ENCODE measurements around the gene MAPT. TPM values are rescaled to one million over a fixed set of nuclear protein-coding genes. Genes with fewer than 3 reads are reported as not detected.
"Not testable (repeated sequence)": the region's sequence is repeated elsewhere in the genome, so short reads cannot be mapped to it uniquely, and the experiment has no call there.

The MAPT gene
- total RNA-seq, 1 experiment from 2014 or later = 8.3 TPM

DNA sequence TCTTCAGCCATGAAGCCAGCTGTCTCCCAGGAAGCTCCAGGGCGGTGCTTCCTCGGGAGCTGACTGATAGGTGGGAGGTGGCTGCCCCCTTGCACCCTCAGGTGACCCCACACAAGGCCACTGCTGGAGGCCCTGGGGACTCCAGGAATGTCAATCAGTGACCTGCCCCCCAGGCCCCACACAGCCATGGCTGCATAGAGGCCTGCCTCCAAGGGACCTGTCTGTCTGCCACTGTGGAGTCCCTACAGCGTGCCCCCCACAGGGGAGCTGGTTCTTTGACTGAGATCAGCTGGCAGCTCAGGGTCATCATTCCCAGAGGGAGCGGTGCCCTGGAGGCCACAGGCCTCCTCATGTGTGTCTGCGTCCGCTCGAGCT, 118.8 kb downstream of the MAPT start:
- H3K27ac ChIP-seq (ENCODE audit: low read depth, low read length, poor library complexity, severe bottlenecking) = peak overlapping the region; percentile 10
- no peaks in the 10 kb centered on the region for H3K36me3 ChIP-seq (ENCODE audit: insufficient read depth, low read length, poor library complexity, severe bottlenecking)
- H3K27me3 ChIP-seq (replicated peaks; ENCODE audit: insufficient read depth, low read depth, low read length, poor library complexity) = no peaks in the 10 kb centered on the region
- intact Hi-C loops (cut with micrococcal nuclease; ENCODE audit: unreplicated experiment) = no loop called here
- TF ChIP-seq, protein P1, sequence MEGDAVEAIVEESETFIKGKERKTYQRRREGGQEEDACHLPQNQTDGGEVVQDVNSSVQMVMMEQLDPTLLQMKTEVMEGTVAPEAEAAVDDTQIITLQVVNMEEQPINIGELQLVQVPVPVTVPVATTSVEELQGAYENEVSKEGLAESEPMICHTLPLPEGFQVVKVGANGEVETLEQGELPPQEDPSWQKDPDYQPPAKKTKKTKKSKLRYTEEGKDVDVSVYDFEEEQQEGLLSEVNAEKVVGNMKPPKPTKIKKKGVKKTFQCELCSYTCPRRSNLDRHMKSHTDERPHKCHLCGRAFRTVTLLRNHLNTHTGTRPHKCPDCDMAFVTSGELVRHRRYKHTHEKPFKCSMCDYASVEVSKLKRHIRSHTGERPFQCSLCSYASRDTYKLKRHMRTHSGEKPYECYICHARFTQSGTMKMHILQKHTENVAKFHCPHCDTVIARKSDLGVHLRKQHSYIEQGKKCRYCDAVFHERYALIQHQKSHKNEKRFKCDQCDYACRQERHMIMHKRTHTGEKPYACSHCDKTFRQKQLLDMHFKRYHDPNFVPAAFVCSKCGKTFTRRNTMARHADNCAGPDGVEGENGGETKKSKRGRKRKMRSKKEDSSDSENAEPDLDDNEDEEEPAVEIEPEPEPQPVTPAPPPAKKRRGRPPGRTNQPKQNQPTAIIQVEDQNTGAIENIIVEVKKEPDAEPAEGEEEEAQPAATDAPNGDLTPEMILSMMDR (conservative IDR thresholded peaks at IDR 0.05; ENCODE audit: low read depth, low read length) = no peak
- TF ChIP-seq EZH2 (IDR thresholded peaks at IDR 0.05; ENCODE audit: borderline replicate concordance, low read depth, low read length, poor library complexity, severe bottlenecking) = no peak
- peaks cover 11% of the 10 kb centered on the region for H3K4me1 ChIP-seq (ENCODE audit: insufficient read depth, low read length, poor library complexity, severe bottlenecking)
- DNase-seq (ENCODE audit: low spot score) = no peak
- no TSS peak for BruUV-seq (replicated peaks)
- CTCF ChIA-PET = no interaction called here
- no peaks in the 10 kb centered on the region for H3K9me3 ChIP-seq (ENCODE audit: low read depth, low read length, poor library complexity, severe bottlenecking)
- no peak overlapping the region for H3K4me3 ChIP-seq (ENCODE audit: low read depth, low read length, poor library complexity, severe bottlenecking)
- POLR2A ChIA-PET (ENCODE audit: low non-redundant PET) = no interaction called here

DNA sequence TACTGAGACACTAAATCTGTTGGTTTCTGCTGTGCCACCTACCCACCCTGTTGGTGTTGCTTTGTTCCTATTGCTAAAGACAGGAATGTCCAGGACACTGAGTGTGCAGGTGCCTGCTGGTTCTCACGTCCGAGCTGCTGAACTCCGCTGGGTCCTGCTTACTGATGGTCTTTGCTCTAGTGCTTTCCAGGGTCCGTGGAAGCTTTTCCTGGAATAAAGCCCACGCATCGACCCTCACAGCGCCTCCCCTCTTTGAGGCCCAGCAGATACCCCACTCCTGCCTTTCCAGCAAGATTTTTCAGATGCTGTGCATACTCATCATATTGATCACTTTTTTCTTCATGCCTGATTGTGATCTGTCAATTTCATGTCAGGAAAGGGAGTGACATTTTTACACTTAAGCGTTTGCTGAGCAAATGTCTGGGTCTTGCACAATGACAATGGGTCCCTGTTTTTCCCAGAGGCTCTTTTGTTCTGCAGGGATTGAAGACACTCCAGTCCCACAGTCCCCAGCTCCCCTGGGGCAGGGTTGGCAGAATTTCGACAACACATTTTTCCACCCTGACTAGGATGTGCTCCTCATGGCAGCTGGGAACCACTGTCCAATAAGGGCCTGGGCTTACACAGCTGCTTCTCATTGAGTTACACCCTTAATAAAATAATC, 119.3 kb downstream of the MAPT start:
- intact Hi-C loops (cut with micrococcal nuclease; ENCODE audit: unreplicated experiment) = no loop called here
- ChIA-PET POLR2A (ENCODE audit: low non-redundant PET) (no interaction called here), CTCF (no interaction called here)
- BruUV-seq (replicated peaks) = no TSS peak
- H3K36me3 ChIP-seq (ENCODE audit: insufficient read depth, low read length, poor library complexity, severe bottlenecking) = no peaks in the 10 kb centered on the region
- peak; percentile 84 for DNase-seq (ENCODE audit: low spot score)
- peak overlapping the region; percentile 10 for H3K27ac ChIP-seq (ENCODE audit: low read depth, low read length, poor library complexity, severe bottlenecking)
- peaks cover 11% of the 10 kb centered on the region for H3K4me1 ChIP-seq (ENCODE audit: insufficient read depth, low read length, poor library complexity, severe bottlenecking)
- no peak for TF ChIP-seq EZH2 (IDR thresholded peaks at IDR 0.05; ENCODE audit: borderline replicate concordance, low read depth, low read length, poor library complexity, severe bottlenecking)
- TF ChIP-seq, protein P1 (conservative IDR thresholded peaks at IDR 0.05; ENCODE audit: low read depth, low read length) = no peak
- no peaks in the 10 kb centered on the region for H3K9me3 ChIP-seq (ENCODE audit: low read depth, low read length, poor library complexity, severe bottlenecking)
- H3K27me3 ChIP-seq (replicated peaks; ENCODE audit: insufficient read depth, low read depth, low read length, poor library complexity) = no peaks in the 10 kb centered on the region
- no peak overlapping the region for H3K4me3 ChIP-seq (ENCODE audit: low read depth, low read length, poor library complexity, severe bottlenecking)

DNA sequence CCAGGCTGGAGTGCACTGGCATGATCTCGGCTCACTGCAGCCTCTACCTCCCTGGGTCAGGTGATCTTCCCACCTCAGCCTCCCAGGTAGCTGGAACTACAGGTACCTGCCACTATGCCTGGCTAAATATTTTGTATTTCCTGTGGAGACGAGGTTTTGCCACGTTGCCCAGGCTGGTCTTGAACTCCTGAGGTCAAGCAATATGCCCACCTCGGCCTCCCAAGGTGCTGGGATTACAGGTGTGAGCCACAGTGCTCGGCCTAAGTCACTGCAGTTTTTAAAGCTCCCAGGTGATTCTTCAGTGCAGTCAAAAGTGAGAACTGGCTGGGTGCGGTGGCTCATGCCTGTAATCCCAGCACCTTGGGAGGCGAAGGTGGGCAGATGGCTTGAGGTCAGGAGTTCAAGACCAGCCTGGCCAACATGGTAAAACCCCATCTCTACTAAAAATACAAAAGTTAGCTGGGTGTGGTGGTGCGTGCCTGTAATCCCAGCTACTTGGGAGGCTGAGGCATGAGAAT, 125.1 kb downstream of the MAPT start:
- intact Hi-C loops (cut with micrococcal nuclease; ENCODE audit: unreplicated experiment); H3K27ac ChIP-seq (ENCODE audit: low read depth, low read length, poor library complexity, severe bottlenecking); H3K27me3 ChIP-seq (replicated peaks; ENCODE audit: insufficient read depth, low read depth, low read length, poor library complexity); DNase-seq (ENCODE audit: low spot score); BruUV-seq (replicated peaks); H3K9me3 ChIP-seq (ENCODE audit: low read depth, low read length, poor library complexity, severe bottlenecking); H3K4me1 ChIP-seq (ENCODE audit: insufficient read depth, low read length, poor library complexity, severe bottlenecking); H3K36me3 ChIP-seq (ENCODE audit: insufficient read depth, low read length, poor library complexity, severe bottlenecking); H3K4me3 ChIP-seq (ENCODE audit: low read depth, low read length, poor library complexity, severe bottlenecking); CTCF ChIA-PET; POLR2A ChIA-PET (ENCODE audit: low non-redundant PET): not testable (repeated sequence)

All from A673 (cell line).